GM12878 (cell line): ENCODE measurements around the gene SNN. TPM values are rescaled to one million over a fixed set of nuclear protein-coding genes. Genes with fewer than 3 reads are reported as not detected.
A peak's percentile ranks its signal among the peaks of the same experiment; 100 is the strongest.

Experiments
- ATAC-seq: fragments of 200-7000 bp; cut with Tn5 transposase; 3 replicates; pipeline ENCODE4 v1.9.1; 2020; ENCODE audit warnings: mild to moderate bottlenecking, moderate library complexity
- BruUV-seq: library from RNA; stranded (reverse); fragments of 400-500 nt; replicated peaks from 2 replicates; lab custom pipeline; 2021; lab: Mats Ljungman, UMichigan
- CTCF ChIA-PET: fragments of 300-600 bp; sonication (Branson Sonifier 250); formaldehyde crosslinking; extraction: SDS; loops from one replicate; lab custom pipeline; 2021; ENCODE audit warnings: inconsistent platforms; lab: Yijun Ruan, JAX
- POLR2A ChIA-PET: fragments of 350-600 bp; formaldehyde crosslinking; extraction: SDS; loops from one replicate; lab custom pipeline; 2021; ENCODE audit warnings: inconsistent platforms; lab: Charles Lee
- RAD21 ChIA-PET: fragments of 300-600 bp; sonication (Branson Sonifier 250); formaldehyde crosslinking; loops from one replicate; lab custom pipeline; 2023; ENCODE audit warnings: antibody characterized with exemption; ENCODE audit not compliant: unreplicated experiment; lab: Charles Lee
- SMC1A ChIA-PET: fragments of 300-600 bp; sonication (Branson Sonifier 250); formaldehyde crosslinking; loops from one replicate; lab custom pipeline; 2023; ENCODE audit not compliant: unreplicated experiment, uncharacterized antibody; lab: Charles Lee
- DNase-seq: peaks from one replicate; pipeline ENCODE4 v3.0.0-alpha.2; 2011; ENCODE audit warnings: low read depth, low spot score
- FAIRE-seq: peaks from 3 replicates; lab custom pipeline; 2011; peaks lifted over from hg19 to GRCh38; lab: Jason Lieb, UNC
- H2AFZ ChIP-seq: 2 replicates; pipeline ENCODE4 v1.6.0; 2011; ENCODE audit warnings: low read depth, low read length, control low read depth; ENCODE audit not compliant: control insufficient read depth
- H3K27ac ChIP-seq: 2 replicates; pipeline ENCODE4 v1.5.1; 2011; ENCODE audit warnings: control low read depth; ENCODE audit not compliant: control insufficient read depth, insufficient read depth
- H3K27me3 ChIP-seq, 2 experiments: replicated peaks in 1 of 2; 2 replicates each; pipeline versions ENCODE4 v1.6.0 to v1.6.1; 2011; ENCODE audit warnings: low read length in 1 of 2; ENCODE audit not compliant: control insufficient read depth in 2 of 2, insufficient read depth in 2 of 2
- H3K36me3 ChIP-seq, 2 experiments: 2 replicates each; pipeline ENCODE4 v1.5.1; 2011; ENCODE audit warnings: low read length in 1 of 2; ENCODE audit not compliant: control insufficient read depth in 2 of 2, insufficient read depth in 2 of 2
- H3K4me1 ChIP-seq: 2 replicates; pipeline ENCODE4 v1.6.1; 2011; ENCODE audit warnings: mild to moderate bottlenecking, low read length, moderate library complexity, mixed read lengths; ENCODE audit not compliant: control insufficient read depth, insufficient read depth
- H3K4me2 ChIP-seq: 2 replicates; pipeline ENCODE4 v1.6.0; 2011; ENCODE audit warnings: control low read depth; ENCODE audit not compliant: control insufficient read depth, insufficient read depth
- H3K4me3 ChIP-seq: fragments of 200-600 bp; sonication (generic); 2 replicates; pipeline ENCODE4 v1.5.1; 2016
- H3K79me2 ChIP-seq: 2 replicates; pipeline ENCODE4 v1.6.0; 2011; ENCODE audit warnings: low read length; ENCODE audit not compliant: control insufficient read depth, insufficient read depth
- H3K9ac ChIP-seq: 2 replicates; pipeline ENCODE4 v1.8.0; 2011; ENCODE audit warnings: low read length, control low read depth, mixed read lengths; ENCODE audit not compliant: control insufficient read depth, insufficient read depth
- H3K9me3 ChIP-seq: replicated peaks from 3 replicates; pipeline ENCODE4 v1.5.1; 2011; ENCODE audit warnings: mild to moderate bottlenecking, low read length; ENCODE audit not compliant: control insufficient read depth, insufficient read depth
- H4K20me1 ChIP-seq: 2 replicates; pipeline ENCODE4 v1.6.0; 2011; ENCODE audit not compliant: control insufficient read depth, insufficient read depth
- ASH2L ChIP-seq: fragments of 300-600, 200-600 bp; sonication (generic); IDR thresholded peaks from 2 replicates; pipeline ENCODE4 v1.6.1; 2017; ENCODE audit warnings: low read depth, mild to moderate bottlenecking, borderline replicate concordance
- CHD2 ChIP-seq: IDR thresholded peaks from 2 replicates; pipeline ENCODE4 v1.6.1; 2011; ENCODE audit warnings: low read depth, low read length, improper control_type of control experiment, borderline replicate concordance
- CHD4 ChIP-seq: fragments of 200-600 bp; sonication (generic); IDR thresholded peaks from 2 replicates; pipeline ENCODE4 v1.6.1; 2016; ENCODE audit warnings: mild to moderate bottlenecking
- EED ChIP-seq: sonication (generic); IDR thresholded peaks from 2 replicates; pipeline ENCODE4 v1.6.1; 2016; ENCODE audit warnings: antibody characterized with exemption, low read depth
- ESRRA ChIP-seq: IDR thresholded peaks from 2 replicates; pipeline ENCODE4 v1.6.1; 2012; ENCODE audit warnings: mild to moderate bottlenecking, low read length, improper control_type of control experiment
- HCFC1 ChIP-seq: fragments of 150-350 bp; IDR thresholded peaks from 2 replicates; pipeline ENCODE4 v1.6.1; 2014; ENCODE audit warnings: low read length
- KAT2A ChIP-seq: conservative IDR thresholded peaks from 2 replicates; pipeline ENCODE4 v1.6.1; 2011; ENCODE audit warnings: low read depth, low read length; ENCODE audit not compliant: control insufficient read depth
- MTA2 ChIP-seq: fragments of 450-650 bp; IDR thresholded peaks from 2 replicates; pipeline ENCODE4 v1.6.1; 2016; ENCODE audit warnings: low read depth, mild to moderate bottlenecking, moderate library complexity
- MYC ChIP-seq: IDR thresholded peaks from 2 replicates; pipeline ENCODE4 v1.6.1; 2011; ENCODE audit warnings: mild to moderate bottlenecking, low read length, moderate library complexity, inconsistent platforms; ENCODE audit not compliant: insufficient read depth, insufficient replicate concordance, insufficient read length, severe bottlenecking
- NFYA ChIP-seq: IDR thresholded peaks from 2 replicates; pipeline ENCODE4 v1.6.1; 2011; ENCODE audit warnings: low read depth, mild to moderate bottlenecking, low read length, improper control_type of control experiment, borderline replicate concordance
- NFYB ChIP-seq: IDR thresholded peaks from 2 replicates; pipeline ENCODE4 v1.6.1; 2011; ENCODE audit warnings: low read depth, mild to moderate bottlenecking, low read length, improper control_type of control experiment, moderate library complexity; ENCODE audit not compliant: insufficient read depth
- NR2C2 ChIP-seq: IDR thresholded peaks from 2 replicates; pipeline ENCODE4 v1.6.1; 2011; ENCODE audit warnings: borderline replicate concordance, low read depth; ENCODE audit not compliant: control insufficient read depth, insufficient read length
- RUNX3 ChIP-seq: IDR thresholded peaks from 2 replicates; pipeline ENCODE4 v1.6.1; 2012; ENCODE audit warnings: low read length, inconsistent platforms
- SUPT20H ChIP-seq: IDR thresholded peaks from 2 replicates; pipeline ENCODE4 v1.6.1; 2011; ENCODE audit warnings: low read depth, mild to moderate bottlenecking, low read length, moderate library complexity, borderline replicate concordance; ENCODE audit not compliant: control insufficient read depth
- TCF12 ChIP-seq: IDR thresholded peaks from 2 replicates; pipeline ENCODE4 v1.6.1; 2011; ENCODE audit warnings: low read depth, mild to moderate bottlenecking, low read length
- ZSCAN29 ChIP-seq: fragments of 450-650 bp; IDR thresholded peaks from 2 replicates; pipeline ENCODE4 v1.6.1; 2017; ENCODE audit warnings: mild to moderate bottlenecking, moderate library complexity
- WGBS: methylation state at CpG from one replicate; pipeline ENCODE4 v1.1.6; 2016; ENCODE audit warnings: low lambda C conversion rate; ENCODE audit not compliant: insufficient replicate concordance, insufficient coverage; ENCODE audit errors: missing lambda C conversion rate; 5-methylcytosine and 5-hydroxymethylcytosine counted together
- in situ Hi-C: fragments of 300-500 bp; cut with MboI; formaldehyde crosslinking; loops from 9 replicates; pipeline ENCODE4 v1.14.3; 2018; ENCODE audit warnings: mixed read lengths
- intact Hi-C: fragments of 100-400 bp; cut with micrococcal nuclease; formaldehyde crosslinking; loops from one replicate; pipeline ENCODE4 v1.14.2; 2022; ENCODE audit not compliant: unreplicated experiment
- polyA plus RNA-seq, 11 experiments: library from polyadenylated mRNA; depleted of rRNA in 4 of 11; unstranded in 6 of 11; stranded (reverse) in 5 of 11; fragments of >200 nt; fragmentation: Nextera tagmentation in 4 of 11; fragmentation: Illumina TruSeq in 1 of 11; extraction: Ambion mirVana in 4 of 11; extraction: Trizol in 1 of 11; gene quantifications; 1 replicate in 1 of 11; 2 replicates in 10 of 11; pipeline versions ENCODE4 v1.2.1 to v1.2.3, GENCODE V29; 2011 to 2016; ENCODE audit warnings: inconsistent platforms in 2 of 11, missing spikeins in 2 of 11, low read depth in 1 of 11
- total RNA-seq, 4 experiments: library from RNA; depleted of rRNA in 3 of 4; stranded (reverse); fragments of >200 nt in 3 of 4; fragmentation: Illumina TruSeq in 1 of 4; extraction: Trizol in 1 of 4; gene quantifications; 2 replicates each; pipeline versions ENCODE4 v1.2.1 to v1.2.3, GENCODE V29; 2013 to 2021
- TF ChIP-seq, protein P1 (sequence below): fragments of 450-650 bp; formaldehyde crosslinking; IDR thresholded peaks from 2 replicates; pipeline ENCODE4 v1.4.0; 2022; ENCODE audit warnings: mild to moderate bottlenecking, moderate library complexity
- TF ChIP-seq, protein P2 (sequence below): fragments of 450-650 bp; IDR thresholded peaks from 2 replicates; pipeline ENCODE4 v1.6.1; 2018; ENCODE audit warnings: borderline replicate concordance, mild to moderate bottlenecking; ENCODE audit not compliant: partially characterized antibody

Gene SNN
- total and polyA plus RNA-seq, 10 of the 15 experiments (the other 5 are each of a cell fraction or from before 2014, with no cell fraction given): 2.2 to 43.4 (median 27.8) TPM

DNA sequence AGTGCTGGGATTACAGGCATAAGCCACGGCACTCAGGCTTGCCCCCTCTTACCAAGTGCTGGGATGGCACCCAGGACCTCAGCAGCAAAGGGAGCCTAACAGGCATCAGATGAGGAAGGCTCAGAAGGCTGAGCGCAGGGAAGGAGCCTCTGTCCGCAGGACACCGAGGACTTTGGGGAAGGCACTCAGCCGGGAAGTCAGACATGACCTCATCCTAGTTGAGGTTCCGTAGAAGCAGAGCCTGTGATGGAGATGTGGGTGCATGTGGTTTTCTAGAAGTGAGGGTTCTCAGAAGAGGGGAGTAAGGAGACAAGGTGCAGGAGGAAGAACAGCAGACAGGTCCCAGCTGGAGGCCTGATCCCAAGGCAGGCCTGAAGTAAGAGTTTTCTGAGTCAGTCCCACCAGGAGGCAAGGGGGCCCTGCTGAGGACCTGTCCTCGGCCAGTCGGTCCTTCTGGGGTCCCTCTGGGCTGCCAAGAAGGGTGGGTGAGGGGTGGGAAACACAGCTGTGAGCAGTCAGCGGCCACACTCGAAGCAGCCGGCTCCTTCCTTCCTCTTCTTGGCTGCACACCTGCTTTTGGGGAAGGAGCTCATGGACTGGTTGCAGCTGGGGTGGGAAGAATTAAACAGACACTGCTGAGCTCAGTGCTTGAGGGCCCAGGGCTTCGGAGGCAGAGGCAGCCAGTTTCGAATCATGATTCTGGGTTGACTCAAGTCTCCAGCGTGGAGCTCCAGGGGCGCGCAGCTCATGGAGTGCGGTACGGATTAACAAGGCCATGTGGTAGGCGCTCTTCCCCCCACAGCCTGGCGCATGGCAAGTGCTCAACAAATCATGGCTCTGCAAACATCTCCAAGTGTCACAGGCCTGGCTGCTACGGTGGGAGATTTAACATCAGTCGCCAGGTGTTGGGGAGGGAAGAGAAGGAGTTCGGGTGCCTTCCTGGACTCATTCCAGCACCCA lies 38.9 kb upstream of the SNN start:
- H3K27me3 ChIP-seq: no peaks in the 10 kb centered on the region
- DNase-seq: no peak
- intact Hi-C loops: no loop called here
- ChIA-PET POLR2A (no interaction called here), CTCF (interaction anchor here (0.9 to 4.3 kb wide), 4 partner anchors 12 to 223 kb away, joined by 3 to 31 read pairs (median 4); no protein-coding TSS in a partner anchor), SMC1A (interaction anchor here (0.5 kb wide), 1 partner anchor 156 kb away, joined by 3 read pairs; no protein-coding TSS in a partner anchor), RAD21 (interaction anchor here (2.2 kb wide), 1 partner anchor 98 kb away, joined by 7 read pairs; no protein-coding TSS in a partner anchor)
- ATAC-seq: peak; percentile 38
- H3K4me2 ChIP-seq: no peak overlapping the region
- no TSS peak for BruUV-seq
- H3K27ac ChIP-seq: no peak overlapping the region
- H3K9ac ChIP-seq: no peak overlapping the region
- H3K9me3 ChIP-seq: no peaks in the 10 kb centered on the region; the same call in 2 of the 3 replicates
- 53% methylated on average over 23 of the region's 23 CpGs for WGBS
- H3K4me1 ChIP-seq: peaks cover 8% of the 10 kb centered on the region
- H3K4me3 ChIP-seq: no peak overlapping the region
- H3K36me3 ChIP-seq: no peaks in the 10 kb centered on the region
- peak; percentile 35 for FAIRE-seq
- no peaks in the 10 kb centered on the region for H4K20me1 ChIP-seq
- H3K79me2 ChIP-seq: no peaks in the 10 kb centered on the region
- no peak overlapping the region; the same call in 1 of the 2 replicates for H2AFZ ChIP-seq
- in situ Hi-C loops: no loop called here
- TF ChIP-seq ESRRA (no peak), EED (peak; percentile 39; the same call in 1 of the 2 replicates), CHD2 (no peak), ZSCAN29 (no peak), HCFC1 (no peak), TCF12 (peak; percentile 69; the same call in 1 of the 2 replicates), ASH2L (no peak), KAT2A (no peak), NFYB (no peak), MTA2 (no peak), SUPT20H (no peak), RUNX3 (peak; percentile 68), NFYA (no peak), NR2C2 (no peak), MYC (no peak), CHD4 (no peak)
- TF ChIP-seq, protein P1, sequence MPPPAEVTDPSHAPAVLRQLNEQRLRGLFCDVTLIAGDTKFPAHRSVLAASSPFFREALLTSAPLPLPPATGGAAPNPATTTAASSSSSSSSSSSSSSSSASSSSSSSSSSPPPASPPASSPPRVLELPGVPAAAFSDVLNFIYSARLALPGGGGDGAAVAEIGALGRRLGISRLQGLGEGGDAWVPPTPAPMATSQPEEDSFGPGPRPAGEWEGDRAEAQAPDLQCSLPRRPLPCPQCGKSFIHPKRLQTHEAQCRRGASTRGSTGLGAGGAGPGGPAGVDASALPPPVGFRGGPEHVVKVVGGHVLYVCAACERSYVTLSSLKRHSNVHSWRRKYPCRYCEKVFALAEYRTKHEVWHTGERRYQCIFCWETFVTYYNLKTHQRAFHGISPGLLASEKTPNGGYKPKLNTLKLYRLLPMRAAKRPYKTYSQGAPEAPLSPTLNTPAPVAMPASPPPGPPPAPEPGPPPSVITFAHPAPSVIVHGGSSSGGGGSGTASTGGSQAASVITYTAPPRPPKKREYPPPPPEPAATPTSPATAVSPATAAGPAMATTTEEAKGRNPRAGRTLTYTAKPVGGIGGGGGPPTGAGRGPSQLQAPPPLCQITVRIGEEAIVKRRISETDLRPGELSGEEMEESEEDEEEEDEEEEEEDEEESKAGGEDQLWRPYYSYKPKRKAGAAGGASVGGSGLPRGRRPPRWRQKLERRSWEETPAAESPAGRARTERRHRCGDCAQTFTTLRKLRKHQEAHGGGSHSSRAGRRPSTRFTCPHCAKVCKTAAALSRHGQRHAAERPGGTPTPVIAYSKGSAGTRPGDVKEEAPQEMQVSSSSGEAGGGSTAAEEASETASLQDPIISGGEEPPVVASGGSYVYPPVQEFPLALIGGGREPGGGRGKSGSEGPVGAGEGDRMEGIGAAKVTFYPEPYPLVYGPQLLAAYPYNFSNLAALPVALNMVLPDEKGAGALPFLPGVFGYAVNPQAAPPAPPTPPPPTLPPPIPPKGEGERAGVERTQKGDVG: no peak
- TF ChIP-seq, protein P2, sequence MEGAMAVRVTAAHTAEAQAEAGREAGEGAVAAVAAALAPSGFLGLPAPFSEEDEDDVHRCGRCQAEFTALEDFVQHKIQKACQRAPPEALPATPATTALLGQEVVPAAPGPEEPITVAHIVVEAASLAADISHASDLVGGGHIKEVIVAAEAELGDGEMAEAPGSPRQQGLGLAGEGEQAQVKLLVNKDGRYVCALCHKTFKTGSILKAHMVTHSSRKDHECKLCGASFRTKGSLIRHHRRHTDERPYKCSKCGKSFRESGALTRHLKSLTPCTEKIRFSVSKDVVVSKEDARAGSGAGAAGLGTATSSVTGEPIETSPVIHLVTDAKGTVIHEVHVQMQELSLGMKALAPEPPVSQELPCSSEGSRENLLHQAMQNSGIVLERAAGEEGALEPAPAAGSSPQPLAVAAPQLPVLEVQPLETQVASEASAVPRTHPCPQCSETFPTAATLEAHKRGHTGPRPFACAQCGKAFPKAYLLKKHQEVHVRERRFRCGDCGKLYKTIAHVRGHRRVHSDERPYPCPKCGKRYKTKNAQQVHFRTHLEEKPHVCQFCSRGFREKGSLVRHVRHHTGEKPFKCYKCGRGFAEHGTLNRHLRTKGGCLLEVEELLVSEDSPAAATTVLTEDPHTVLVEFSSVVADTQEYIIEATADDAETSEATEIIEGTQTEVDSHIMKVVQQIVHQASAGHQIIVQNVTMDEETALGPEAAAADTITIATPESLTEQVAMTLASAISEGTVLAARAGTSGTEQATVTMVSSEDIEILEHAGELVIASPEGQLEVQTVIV: no peak
